ENCODE data around the gene ANKRD34B.
"Not testable (repeated sequence)": the region's sequence is repeated elsewhere in the genome, so short reads cannot be mapped to it uniquely, and the experiment has no call there.

The ANKRD34B gene

DNA sequence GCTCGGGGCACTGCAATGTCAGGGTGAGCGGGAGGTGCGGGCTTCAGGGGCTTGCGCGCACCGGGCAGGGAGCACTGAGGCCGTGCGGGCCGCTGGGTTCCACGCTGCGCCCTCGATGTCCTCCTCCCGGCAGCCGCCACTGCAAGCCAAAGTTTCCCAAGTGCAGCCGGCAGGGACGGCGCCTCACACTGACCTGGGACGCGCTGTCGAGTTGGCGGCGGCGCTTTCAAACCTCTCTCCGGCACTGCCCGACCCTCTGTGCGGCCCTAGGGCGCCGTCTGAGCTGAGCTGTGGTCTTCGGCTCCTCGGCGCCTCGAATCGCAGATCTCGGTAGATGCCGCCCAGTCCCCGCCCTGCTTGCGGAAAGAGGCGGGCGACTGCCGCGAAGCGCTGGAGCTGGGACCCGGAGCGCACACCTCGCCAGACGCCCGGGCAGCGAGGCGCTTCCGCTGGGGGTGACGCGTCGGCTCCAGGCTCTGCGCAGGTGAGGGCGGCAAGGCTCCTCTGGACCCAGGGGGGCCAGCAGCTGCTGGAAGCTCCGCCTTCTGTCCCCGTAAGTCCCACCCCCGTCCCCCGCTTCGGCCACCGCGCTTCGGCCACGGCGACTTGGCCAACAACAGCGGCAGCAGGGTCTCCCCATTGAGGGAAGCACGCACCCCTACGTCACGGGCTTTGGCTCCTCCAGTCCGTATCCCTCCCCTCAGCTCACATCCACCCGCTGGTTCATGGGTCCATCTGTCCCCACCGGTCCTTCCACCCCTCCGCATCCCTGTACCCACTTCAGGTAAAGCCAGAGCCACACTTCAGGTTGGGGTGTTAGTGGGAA lies at the start of gene ANKRD34B:
TSS of gene ANKRD34B (minus strand) at position 320 of the 826 bp plus-strand sequence. CDS start 10,261 bp downstream, outside the sequence.
- DNase-seq = no peak

DNA sequence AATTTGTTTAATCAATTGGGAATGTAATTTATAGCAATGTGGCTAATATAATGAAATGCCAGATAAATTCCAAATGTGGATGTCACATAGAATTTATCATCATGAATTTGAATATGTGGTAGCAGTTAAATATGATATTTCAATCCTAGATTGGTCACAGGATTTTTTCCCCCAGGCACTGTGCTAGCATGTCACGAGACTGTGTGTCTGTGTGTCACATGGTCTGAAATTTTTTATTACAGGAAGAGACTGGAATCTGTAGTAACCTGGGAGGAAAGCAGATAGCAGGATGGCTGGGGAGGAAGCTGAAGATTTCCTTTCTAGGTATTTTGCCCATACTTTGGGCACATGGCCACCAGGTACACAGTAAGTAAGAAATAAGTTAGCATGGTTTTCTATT lies 49.0 kb upstream of the ANKRD34B start:
- no peak for DNase-seq

DNA sequence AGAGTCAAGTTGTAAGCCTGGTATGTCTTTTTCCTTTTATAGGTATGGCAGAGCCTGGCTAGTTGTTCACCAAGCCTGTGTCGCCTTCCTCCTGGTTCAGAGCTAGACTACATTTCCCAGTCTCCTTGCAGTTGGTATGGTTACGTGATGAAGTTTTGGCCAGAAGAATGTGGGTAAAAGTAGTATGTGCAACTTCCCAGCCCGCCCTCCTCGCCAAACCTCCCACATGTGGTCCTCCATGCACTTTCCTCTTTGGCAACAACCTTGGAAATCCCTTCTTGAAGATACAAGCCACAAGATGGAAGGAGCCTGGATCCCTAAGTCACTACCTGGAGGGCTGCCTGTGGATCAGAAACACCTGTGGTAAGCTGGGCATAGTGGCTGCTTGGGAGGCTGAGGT lies 48.4 kb upstream of the ANKRD34B start:
- no peak for DNase-seq

DNA sequence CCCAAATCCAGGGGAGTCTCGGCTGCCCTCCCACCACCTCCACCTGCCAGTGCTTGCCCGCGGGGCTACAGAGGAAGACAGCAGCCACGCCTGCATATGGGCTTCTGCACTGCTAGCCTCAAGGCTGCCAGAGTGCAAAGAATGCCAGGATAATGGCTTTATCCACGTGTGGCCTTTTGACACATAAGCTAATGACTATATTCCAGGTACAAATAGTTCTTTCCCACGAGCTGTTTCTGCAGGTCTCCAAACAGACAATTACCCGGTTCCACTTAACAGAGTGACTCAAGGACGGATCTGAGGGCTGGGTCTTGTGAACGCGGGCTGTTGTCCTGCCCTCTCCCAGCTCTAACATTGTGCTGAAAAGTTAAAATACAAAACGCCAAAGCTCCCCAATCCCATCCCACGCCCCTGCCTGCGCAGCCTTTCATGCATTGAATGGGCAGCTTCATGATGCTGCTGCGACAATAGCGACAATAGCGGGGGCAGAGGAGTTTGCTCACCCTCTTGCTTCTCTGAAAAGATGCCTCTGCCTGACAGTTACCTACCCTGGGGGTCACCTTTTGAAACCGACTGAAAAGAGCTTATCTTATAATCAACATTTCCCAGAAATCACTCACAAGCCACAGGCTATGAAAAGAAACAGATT lies 45.3 kb upstream of the ANKRD34B start:
- DNase-seq = no peak

DNA sequence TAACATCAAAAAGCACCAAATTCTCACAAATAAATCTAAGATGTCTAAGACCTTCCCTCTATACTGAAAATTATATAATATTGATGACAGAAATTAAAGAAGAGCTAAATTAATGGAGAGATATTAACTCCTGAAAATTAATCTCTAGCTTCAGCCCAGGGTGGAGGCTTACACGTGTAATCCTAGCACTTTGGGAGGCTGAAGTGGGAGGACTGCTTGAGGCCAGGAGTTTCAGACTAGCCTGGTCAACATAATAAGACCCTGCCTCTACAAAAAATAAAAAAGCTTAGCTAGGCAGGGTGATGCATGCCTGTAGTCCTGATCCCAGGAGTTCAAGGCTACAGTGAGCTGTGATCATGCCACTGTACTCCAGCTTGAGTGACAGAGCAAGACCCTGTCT lies 39.6 kb upstream of the ANKRD34B start:
- DNase-seq = no peak

DNA sequence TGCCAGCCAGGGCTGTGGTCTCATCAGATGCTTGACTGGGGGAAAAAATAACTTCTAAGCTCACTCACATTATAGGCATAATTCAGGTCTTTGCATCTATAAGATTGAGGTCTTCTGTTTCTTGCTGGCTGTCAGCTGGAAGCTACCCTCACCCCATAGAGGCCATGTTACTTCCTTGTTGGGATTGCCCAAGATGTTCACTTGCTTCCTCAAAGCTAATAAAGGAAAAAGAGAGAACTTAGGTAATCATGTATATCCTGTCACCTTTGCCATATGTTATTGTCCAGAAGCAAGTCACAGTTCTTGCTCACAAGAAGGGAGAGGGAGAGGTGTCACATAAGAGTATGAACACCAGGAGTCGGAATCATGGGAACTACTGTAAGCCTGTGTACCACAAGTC lies 38.7 kb upstream of the ANKRD34B start:
- DNase-seq = no peak

DNA sequence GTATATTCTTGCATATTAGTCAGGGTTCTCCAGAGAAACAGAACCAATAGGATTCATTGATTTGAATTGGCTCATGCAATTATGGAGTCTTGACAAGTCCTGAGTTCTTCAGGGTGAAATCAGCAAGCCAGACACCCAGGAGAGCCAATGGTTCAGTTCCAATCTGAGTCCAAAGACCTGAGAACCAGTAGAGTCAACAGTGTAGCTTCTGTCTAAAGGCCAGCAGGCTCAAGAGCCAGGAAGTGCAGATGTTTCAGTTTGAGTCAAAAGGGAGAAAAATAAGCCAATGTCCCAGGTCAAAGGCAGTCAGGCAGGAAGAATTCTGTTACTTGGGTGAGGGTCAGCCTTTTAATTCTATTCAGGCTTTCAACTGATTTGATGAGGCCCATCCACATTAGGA lies 37.8 kb upstream of the ANKRD34B start:
- no peak for DNase-seq

DNA sequence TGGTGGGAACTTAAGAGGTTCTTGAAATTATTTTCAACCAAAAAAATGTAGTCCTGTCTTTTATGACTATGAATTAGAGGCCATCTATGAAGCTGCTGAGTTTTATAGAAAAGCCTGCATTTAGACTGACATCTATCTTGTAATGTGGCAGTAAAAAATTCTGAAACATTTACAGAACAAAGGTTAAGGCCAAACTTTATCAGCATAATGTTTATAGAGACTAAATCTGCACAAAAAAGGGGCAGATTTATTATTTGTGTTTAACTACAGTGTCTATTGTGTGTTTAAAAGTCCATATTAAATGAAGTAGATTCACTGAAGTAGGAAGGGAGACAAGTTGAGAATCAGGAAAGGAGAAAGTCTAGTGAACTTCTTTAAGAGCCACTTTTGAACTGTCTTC lies 37.3 kb upstream of the ANKRD34B start:
- no peak for DNase-seq

DNA sequence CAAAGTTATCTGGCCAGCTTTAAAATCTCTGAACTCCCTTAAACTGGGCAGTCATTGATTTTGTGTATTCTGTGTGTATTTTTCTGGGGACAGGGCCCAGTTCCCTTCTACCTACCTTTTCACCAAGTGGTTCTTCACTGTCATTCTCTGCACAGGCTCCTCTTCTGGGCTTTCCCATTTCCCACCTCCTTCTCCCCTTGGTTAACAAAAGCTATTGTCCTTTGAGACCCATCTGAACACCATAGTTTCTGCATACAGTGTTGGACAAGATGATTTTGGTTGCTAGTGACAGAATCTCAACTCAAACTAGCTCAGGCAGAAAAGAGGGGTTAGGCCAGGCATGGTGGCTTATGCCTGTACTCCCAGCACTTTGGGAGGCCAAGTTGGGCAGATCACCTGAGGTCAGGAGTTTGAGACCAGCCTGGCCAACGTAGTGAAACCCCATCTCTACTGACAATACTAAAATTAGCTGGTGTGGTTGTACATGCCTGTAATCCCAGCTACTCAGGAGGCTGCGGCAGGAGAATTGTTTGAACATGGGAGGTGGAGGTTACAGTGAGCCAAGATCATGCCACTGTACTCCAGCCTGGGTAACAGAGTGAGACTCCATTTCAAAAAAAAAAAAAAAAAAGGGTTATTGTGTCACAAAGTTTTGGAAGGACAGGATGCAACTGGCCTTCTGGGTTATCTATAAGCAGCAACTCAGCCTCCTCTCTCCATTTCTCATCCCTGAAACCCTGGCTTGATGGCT lies 31.0 kb upstream of the ANKRD34B start:
- DNase-seq = no peak

DNA sequence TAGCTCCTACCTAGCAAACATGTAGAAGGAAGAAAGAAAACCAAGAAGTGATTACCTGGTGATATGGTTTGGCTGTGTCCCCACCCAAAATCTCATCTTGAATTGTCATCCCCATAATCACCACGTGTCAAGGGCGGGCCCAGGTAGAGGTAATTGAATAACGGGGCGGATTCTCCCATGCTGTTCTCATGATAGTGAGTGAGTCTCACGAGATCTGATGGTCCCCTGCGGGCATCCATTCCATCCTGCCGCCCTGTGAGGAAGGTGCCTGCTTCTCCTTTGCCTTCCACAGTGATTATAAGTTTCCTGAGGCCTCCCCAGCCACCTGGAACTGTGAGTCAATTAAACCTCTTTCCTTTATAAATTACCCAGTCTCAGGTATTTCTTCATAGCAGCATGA lies 27.4 kb upstream of the ANKRD34B start:
- DNase-seq = no peak

DNA sequence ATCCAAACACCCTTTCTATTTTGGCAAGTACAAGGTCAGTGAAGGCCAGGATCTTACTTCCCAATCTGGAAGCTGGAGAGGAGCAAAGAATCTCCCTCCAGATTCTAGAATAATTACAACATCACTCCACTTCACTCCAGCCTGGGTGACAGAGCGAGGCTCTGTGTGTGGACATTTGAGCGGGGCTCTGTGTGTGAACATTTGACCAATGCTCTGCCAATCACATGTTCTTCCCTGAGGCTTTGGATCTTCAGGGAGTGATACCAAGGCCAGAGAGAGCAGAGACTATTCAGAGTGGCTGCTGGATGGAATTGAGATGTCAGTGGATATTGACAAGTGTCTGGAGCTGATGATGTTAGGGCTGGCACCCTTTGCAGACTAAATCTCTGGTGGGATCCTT lies 24.7 kb upstream of the ANKRD34B start:
- DNase-seq = no peak

DNA sequence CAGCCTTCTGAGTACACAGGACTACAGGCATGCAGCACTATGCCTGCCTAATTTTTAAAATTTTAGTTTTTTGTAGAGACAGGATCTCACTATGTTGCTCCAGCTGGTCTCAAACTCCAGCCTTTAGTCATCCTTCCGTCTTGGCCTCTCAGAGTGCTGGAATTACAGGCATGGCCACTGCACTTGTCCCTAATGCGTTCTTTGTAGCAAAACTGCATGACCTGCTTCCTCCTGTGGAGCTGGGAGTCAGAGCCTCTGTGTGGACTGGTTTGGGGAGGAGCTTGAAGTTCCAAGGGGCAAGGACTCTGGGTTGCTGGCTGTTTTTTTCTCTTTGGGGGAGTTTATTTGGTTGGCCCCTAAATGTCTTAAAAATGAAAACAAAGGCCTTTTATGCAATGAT lies 22.7 kb upstream of the ANKRD34B start:
- no peak for DNase-seq

DNA sequence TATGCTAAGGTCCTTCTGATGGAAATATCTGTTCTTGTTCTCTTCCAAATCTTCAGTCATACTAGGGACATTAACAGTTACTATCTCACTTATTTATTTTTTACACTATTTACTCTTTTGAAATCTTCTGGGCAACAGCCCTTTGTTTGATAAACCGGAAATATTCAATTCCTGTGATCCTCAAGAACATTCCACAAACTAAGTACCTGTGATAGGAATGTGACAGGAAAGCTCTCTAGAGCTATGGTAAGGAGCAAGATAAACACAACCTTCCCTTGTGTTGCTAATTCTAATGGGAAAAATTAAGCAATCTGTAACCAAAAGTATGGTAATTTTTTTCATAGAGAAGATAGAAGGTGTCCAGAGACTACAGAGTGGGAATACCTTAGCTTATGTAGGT lies 22.0 kb upstream of the ANKRD34B start:
- no peak for DNase-seq

DNA sequence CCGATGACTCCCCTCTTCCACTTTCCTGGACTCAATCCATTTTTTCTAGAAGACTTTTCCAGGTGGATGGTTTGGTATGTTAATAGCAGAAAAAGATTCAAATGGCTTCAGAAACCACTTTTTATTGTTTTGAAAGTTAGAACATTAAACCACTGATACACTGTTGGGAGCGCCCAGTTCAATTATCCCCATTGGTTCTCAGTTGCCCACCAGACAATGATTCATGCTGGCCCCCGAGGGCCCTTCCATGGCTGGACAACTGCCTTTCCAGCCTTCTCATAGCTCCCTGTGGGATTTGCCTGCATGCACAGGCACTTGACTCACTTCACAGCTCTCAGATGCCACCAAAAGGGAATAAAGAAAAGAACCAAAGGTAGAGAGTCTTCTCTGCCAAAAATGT lies 21.3 kb upstream of the ANKRD34B start:
- DNase-seq = no peak

DNA sequence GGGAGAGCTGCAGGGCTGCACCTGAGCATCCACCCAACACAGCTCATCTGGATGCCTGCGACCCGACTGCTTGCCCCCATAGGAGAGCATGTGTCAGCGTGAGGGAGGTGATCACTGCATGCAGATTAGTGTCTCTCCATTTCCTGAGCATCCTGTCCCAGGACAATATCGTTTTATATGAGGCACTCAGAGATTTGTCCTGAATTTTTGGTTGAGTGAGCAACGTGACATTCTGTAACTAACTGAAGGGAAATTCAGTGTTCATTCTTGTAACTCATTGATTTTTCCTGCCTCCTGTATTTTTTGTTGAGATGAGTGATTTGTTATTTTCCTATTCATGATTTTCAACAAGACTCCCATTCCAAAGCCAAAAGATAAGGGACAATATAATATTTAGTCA lies 20.7 kb upstream of the ANKRD34B start:
- no peak for DNase-seq

DNA sequence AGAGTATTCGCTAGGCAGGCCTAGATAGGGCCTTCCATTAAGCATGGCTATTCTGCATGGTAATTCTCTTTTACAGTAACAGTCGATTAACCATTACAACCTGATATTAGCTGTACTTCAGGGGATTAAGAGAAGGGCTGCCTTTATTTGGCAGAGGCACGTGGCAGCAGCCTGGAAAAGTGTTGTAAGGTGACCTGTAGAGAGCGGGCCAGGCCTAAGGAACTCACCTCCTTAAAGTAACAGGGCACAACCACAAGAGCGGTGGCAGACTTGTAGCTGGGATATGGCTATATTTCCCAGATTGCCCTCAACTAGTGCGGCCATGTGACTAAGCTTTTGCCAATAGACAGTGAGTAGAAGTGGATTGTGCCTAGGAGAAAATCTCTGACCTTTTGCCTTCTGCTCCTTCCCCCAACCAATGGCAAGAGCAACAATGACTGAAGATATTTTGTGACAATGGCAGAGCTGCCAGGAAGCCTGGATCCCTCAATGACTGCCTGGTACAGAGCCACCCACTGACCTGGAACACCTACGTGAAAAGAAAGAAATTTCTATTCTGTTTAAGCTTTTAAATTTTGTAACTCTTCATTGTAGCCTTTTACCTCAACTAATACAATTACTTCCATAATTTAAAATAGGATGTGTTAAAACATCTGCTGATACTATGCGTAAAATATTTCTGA lies 18.9 kb upstream of the ANKRD34B start:
- no peak for DNase-seq

DNA sequence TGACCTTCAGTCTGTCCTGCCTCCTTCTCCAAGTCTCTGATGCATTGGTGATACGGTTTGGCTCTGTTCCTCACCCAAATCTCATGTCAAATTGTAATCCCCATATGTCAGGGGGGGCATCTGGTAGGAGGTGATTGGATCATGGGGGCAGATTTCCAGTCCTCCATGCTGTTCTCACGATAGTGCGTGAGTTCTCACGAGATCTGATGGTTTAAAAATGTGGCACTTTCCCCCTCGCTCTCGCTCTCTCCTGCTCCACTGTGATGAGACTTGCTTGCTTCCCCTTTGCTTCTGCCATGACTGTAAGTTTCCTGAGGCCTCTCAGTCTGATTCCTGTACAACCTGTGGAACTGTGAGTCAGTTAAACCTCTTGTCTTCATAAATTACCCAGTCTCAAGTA lies 14.7 kb upstream of the ANKRD34B start:
- DNase-seq = no peak

DNA sequence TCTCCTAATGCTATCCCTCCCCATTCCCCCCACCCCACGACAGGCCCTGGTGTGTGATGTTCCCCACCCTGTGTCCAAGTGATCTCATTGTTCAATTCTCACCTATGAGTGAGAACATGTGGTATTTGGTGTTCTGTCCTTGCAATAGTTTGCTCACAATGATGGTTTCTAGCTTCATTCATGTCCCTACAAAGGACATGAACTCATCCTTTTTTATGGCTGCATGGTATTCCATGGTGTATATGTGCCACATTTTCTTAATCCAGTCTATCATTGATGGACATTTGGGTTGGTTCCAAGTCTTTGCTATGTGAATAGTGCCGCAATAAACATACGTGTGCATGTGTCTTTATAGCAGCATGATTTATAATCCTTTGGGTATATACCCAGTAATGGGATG lies 10.2 kb upstream of the ANKRD34B start:
- not testable (repeated sequence) for DNase-seq

DNA sequence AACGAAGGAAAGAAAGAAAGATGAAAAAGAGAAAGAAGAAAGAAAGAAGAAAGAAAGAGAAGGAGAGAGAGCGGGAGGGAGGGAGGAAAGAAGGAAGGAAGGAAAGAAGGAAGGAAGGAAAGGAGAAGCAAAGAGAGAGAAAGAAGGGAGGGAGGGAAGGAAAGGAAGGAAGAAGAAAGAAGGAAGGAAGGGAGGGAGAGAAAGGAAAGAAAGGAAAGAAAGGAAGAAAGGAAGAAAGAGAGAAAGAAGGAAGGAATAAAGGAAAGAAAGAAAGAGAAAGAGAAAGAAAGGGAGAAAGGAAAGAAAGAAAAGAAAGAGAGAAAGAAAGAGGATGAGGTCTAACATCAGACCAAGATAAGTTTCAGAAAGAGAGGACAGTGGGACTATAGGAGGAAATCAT lies 9.0 kb upstream of the ANKRD34B start:
- no peak for DNase-seq

DNA sequence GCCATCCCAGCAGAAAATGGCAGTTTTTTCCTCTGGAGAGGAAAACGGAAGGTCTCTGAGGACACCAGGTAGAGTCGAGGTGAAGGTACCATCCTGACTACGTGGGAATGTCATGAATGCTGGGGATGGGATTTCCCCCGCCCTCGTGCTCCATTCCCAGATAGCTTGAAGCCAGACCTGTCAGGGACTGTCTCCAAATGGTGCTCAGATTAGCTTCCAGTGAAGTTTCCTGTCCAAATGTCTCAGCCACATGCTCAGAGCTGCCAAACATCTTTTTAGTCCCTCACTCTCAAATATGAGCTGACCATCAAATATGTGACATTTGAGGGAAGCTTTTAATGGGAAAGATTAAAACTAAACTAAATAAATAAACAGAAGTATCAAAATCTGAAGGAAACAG lies 7.6 kb upstream of the ANKRD34B start:
- no peak for DNase-seq

DNA sequence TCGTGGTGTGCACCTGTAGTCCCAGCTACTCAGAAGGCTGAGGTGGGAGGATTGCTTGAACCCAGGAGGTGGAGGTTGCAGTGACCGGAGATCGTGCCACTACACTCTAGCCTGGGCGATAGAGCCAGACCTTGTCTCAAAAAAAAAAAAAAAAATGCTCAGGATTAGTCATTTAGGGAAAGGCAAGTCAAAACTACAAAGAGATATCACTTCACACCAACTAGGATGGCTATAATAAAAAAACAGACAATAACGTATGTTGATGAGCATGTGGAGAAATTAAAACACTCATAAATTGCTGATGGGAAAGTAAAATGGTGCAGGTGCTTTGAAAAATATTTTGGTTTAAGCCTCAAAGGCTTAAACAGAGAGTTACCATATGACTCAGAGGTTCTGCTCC lies 6.3 kb upstream of the ANKRD34B start:
- DNase-seq = no peak

DNA sequence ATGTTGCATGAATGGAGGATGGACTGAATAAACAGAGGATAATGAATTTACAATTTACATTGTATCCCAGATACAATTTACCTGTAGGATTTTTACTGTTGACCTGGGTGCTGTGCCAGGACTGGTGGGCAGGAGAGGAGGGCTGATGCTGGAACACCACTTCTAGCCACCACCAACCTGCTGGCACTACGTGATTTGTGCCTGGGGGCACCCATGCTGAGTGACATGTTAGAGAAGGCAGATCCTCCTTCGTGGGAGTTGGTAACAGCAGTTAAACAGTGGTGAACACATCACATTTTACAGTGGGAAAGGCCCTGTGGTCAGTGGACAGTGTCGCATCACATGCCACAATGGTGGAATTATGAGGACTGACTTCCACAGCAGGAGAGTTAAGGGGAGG lies 3.0 kb upstream of the ANKRD34B start:
- no peak for DNase-seq
